NOMO-1 treated with dmso at 0.1 percent for 144 hours (cell line): ENCODE data around the gene RAB11FIP4.
A peak's percentile ranks its signal among the peaks of the same experiment; 100 is the strongest.

ENCODE experiments used
- DNase-seq: peaks from one replicate; lab custom pipeline; 2025; ENCODE audit not compliant: unreplicated experiment; lab: John Stamatoyannopoulos, UW

RAB11FIP4 gene

DNA sequence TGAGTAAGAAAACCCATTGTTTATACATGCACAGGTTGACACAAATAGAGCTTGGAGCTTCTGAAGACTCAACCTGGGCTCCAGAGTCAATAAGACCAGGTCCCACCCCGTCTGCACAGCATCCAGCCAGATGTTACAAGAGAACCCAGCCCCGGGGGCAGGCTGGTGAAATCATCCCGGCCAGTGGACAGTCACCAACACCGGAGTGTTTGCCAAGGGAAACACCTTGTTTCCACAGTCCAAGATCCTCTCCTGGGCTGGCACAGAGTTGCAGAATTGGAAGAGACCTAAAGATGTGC lies 90.3 kb downstream of the RAB11FIP4 start:
- no peak for DNase-seq

- DNase-seq = no peak
Measured at GRCh38 chr17:31484821-31485220, 93.3 kb downstream of the RAB11FIP4 start.

- no peak for DNase-seq
Measured at GRCh38 chr17:31486351-31487062, 95.0 kb downstream of the RAB11FIP4 start.

DNA sequence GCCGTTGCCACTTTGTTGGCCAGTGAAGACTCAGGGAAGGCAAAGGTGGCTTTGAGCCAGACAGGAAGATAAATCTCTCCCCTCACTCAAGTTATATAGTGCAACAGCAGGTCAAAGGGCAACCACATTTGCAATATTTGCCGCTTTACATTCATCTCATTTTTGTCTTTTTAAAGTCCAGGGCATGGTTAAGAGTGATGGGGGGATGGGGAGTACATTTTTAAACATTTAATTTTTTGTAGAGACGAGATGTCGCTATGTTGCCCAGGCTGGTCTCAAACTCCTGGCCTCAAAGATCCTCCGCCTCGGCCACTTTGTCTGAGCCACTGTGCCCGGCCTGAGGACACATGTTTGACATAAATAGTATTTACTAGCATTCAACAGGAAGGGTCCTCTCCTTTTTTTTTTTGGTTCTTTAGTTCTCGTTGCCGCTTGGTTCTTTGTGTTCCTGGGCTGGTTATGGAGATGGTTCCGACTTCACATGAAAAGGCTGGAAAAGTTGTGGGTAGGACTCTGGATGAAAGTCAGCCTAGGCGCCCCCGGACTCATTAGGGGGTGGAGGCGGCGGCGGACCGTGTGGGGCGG lies 95.7 kb downstream of the RAB11FIP4 start:
- no peak for DNase-seq

- peak; percentile 84 for DNase-seq
Measured at GRCh38 chr17:31487648-31488263, 96.3 kb downstream of the RAB11FIP4 start.

DNA sequence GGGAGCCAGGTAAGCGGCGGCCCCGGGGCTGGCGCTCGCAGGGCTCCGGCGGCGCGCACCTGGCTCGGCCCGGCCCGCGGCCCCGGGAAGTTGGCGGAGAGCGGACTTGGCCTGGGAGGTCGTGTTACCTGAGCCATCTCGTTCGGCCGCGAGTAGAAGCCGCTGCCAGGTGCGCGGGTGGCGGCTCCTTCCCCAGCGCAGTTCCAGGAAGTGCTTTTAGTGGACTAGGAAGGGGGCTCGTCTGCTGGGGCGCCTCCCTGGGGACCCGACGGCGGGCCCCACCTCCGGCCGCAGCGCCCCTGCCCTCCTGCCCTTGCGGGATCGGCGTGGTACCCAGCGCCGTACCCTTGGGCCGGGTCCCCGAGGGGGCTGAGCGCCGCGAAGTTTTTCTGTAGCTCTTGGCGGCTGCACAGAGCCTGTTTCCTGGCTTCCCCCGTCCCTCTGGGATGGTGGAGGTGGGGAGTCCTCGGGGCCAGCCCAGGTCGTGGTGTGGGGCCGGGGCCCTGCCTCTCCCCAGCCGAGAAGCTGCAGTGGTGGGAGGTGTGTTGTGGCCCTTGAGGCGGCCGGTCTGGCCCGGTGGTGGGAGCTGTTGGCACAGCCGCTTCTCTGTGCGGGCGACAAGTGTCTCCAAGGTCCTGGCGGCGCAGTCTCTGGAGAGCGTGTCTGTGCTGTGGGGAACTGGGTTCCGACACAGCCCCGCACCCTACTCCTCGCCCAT lies 96.9 kb downstream of the RAB11FIP4 start:
- DNase-seq = no peak

- no peak for DNase-seq
Measured at GRCh38 chr17:31488982-31489294, 97.5 kb downstream of the RAB11FIP4 start.

- no peak for DNase-seq
Measured at GRCh38 chr17:31489295-31490018, 98.0 kb downstream of the RAB11FIP4 start.

DNA sequence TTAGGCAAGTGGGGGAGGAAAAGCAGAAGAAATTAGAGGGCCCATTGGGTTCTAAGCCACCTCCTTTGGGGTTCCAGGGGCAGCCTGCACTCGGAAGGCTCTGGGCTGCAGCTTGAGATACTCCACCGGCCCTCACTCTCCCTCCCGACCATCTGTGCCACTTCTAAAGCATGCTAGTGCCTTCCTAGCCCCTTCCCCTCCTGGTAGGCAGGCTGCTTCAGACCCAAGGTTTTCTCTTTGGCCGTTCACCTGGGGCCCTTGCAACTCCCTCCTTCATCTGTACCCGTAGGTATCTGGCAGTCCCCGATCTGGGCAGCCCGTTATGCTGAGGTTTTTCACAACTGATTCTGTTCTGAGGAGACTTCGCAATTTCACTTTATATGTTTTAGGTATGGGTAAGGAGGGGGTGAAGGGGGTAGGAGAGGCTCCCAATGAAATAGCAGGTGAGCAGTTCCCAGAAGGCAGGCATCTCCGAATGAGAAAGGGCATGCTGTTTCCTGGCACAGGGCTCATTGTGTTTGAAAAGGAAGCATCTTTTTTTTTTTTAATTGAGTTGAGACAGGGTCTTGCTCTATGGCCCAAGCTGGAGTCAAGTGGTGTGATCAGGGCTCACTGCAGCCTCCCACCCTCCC lies 98.7 kb downstream of the RAB11FIP4 start:
- DNase-seq = no peak

DNA sequence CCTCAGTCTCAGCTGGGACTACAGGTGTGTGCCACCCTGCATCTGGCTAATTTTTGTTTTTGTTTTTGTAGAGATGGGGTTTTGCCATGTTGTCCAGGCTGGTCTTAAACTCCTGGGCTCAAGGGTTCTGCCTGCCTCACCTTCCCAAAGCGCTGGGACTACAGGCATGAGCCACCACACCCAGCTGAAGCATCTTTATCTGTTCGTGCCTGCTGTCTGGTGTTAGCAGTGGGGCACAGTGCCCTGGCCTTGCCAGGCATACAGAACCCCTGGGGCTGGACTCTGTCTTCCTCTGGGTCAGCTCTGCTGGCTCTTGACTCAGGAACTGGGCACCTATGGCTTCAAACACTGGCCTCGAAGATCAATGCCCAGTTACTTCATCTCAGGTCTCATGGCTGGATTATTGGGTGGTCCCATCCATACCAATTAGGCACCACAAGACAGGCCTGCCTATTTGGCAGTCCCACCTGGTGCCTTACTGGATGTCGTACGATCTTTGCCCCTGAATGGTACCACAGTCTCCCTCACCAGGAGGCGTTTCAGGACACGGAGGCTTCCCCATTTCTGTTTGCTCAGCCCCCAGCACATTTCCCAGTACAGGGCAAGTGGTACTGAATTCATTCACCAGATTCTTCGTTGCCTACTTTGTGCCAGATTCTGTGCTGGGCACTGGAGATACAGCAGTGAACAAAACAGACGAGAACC lies 99.3 kb downstream of the RAB11FIP4 start:
- no peak for DNase-seq

- DNase-seq = peak; percentile 76
Measured at GRCh38 chr17:31491376-31492131, 100.1 kb downstream of the RAB11FIP4 start.

GRCh38 chr17:31492206-31492605 lies 100.7 kb downstream of the RAB11FIP4 start:
- no peak for DNase-seq

- DNase-seq = peak; percentile 95
Measured at GRCh38 chr17:31492880-31493655, 101.6 kb downstream of the RAB11FIP4 start.

DNA sequence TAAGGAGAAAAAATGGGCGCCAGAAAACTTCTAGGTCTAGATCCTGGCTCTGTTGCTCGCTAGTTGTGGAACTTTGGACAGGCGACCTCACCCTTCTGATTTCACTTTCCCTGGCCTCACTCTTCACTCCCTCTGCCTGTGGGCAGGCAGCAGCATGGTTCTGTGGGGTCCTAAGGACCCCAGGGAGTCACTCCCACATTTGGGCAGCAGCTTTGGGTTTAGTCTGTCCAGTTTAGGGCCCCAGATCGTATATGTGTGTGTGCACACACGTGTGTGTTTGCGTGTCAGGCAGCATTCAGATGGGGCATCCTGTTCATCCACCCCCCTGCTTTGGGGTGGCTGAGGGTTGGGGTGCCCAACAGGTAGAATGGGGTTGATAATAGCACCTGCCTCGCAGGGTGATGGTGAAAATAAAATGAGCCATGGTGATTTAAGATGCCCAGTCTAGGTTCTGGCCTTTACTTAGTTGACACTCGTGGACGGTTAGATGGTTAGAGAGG lies 102.2 kb downstream of the RAB11FIP4 start:
- DNase-seq = no peak

- DNase-seq = peak; percentile 86
Measured at GRCh38 chr17:31494259-31495021, 103.0 kb downstream of the RAB11FIP4 start.

- no peak for DNase-seq
Measured at GRCh38 chr17:31495022-31495885, 103.8 kb downstream of the RAB11FIP4 start.

DNA sequence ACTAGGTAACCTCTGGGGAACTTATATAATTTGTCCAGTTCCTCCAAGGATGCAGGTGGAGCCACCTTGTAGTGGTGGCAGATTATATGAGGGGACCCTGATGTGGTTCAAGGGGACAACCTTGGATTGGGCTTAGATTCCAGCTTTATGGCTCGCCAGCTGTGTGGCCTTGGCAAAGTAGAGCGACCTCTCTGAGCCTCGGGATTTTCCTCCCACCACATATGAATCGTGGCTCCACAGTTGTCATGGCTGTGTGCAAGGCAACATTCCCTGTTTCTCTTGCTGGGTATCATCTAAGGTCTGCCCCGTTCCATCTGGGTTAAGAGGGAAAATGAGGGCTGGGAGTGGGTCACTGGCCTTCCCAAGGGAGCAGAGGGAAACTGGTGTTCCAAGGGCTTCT lies 104.6 kb downstream of the RAB11FIP4 start:
- no peak for DNase-seq
